GM13976 (cell line): ENCODE results near the gene LAMC2.

Source experiments
- DNase-seq: peaks from one replicate; pipeline ENCODE4 v3.0.0; 2012; ENCODE audit warnings: low spot score
- CTCF ChIP-seq: IDR thresholded peaks from 2 replicates; pipeline ENCODE4 v1.5.1; 2012; ENCODE audit warnings: borderline replicate concordance, mild to moderate bottlenecking; ENCODE audit not compliant: insufficient read depth; ENCODE audit errors: extremely low read depth, missing control alignments, control extremely low read depth
- in situ Hi-C: fragments of 300-500 bp; cut with MboI; formaldehyde crosslinking; loops from one replicate; pipeline ENCODE4 v1.12.0; 2022; ENCODE audit warnings: low sequenced_read_pairs, mixed read lengths, inconsistent platforms; ENCODE audit not compliant: unreplicated experiment

Gene LAMC2

GRCh38 chr1:183242556-183242955 lies 56.5 kb downstream of the LAMC2 start:
- no peak for TF ChIP-seq CTCF
- in situ Hi-C loops: loop anchor here (25.0 kb wide), 1 partner anchor 280 kb away; the partner anchor contains the start of gene SHCBP1L
- no peak for DNase-seq

GRCh38 chr1:183243161-183244050 lies 57.3 kb downstream of the LAMC2 start:
- no peak for DNase-seq
- TF ChIP-seq CTCF: no peak
- in situ Hi-C loops: loop anchor here (25.0 kb wide), 1 partner anchor 281 kb away; the partner anchor contains the start of gene SHCBP1L

- in situ Hi-C loops: loop anchor here (25.0 kb wide), 1 partner anchor 282 kb away; the partner anchor contains the start of gene SHCBP1L
- no peak for TF ChIP-seq CTCF
- no peak for DNase-seq
Measured at GRCh38 chr1:183244466-183244865, 58.4 kb downstream of the LAMC2 start.

- no peak for TF ChIP-seq CTCF
- no peak for DNase-seq
- in situ Hi-C loops: loop anchor here (25.0 kb wide), 1 partner anchor 283 kb away; the partner anchor contains the start of gene SHCBP1L
Measured at GRCh38 chr1:183245357-183245756, 59.3 kb downstream of the LAMC2 start.

GRCh38 chr1:183246436-183246835 lies 60.4 kb downstream of the LAMC2 start:
- in situ Hi-C loops: loop anchor here (25.0 kb wide), 1 partner anchor 284 kb away; the partner anchor contains the start of gene SHCBP1L
- no peak for TF ChIP-seq CTCF

GRCh38 chr1:183247066-183247465 lies 61.0 kb downstream of the LAMC2 start:
- DNase-seq: no peak
- TF ChIP-seq CTCF: no peak
- in situ Hi-C loops: loop anchor here (25.0 kb wide), 1 partner anchor 285 kb away; the partner anchor contains the start of gene SHCBP1L

More at GRCh38 chr1:183246436-183246835, 60.4 kb downstream of the LAMC2 start:
- DNase-seq: no peak
